ENCODE data around the gene PTCD2.

The PTCD2 gene

DNA sequence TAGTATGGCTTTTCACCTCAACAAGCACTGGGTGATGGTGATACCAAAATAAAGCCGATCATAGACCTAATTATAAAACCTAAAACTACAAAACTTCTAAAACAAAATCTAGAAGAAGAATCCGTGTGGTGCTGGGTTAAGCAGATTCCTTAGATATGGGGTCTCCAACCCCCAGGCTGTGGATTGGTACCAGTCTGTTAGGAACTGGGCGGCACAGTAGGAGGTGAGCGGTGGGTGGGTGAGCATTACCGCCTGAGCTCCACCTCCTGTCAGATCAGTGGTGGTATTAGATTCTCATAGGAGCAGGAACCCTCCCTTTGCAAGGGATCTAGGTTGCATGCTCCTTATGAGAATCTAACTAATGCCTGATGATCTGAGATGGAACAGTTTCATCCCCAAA is 33.4 kb upstream of the PTCD2 start:
- Histone ChIP-seq H4K12ac (ENCODE audit: low read depth, low read length) (no peak overlapping the region), H2BK120ac (ENCODE audit: insufficient read depth, low read length, poor library complexity) (no peak overlapping the region), H3K79me2 (ENCODE audit: control insufficient read depth, insufficient read depth, low read length, poor library complexity) (no peaks in the 10 kb centered on the region), H4K8ac (ENCODE audit: low read depth, low read length) (no peak overlapping the region), H3K14ac (ENCODE audit: low read length) (no peak overlapping the region), H3K4me3 (ENCODE audit: low read depth, low read length) (no peak overlapping the region), H3K27ac (ENCODE audit: low read depth, low read length) (no peak overlapping the region), H3K4ac (ENCODE audit: low read depth, low read length) (no peak overlapping the region), H2BK12ac (ENCODE audit: low read length) (no peak overlapping the region), H2AFZ (ENCODE audit: insufficient read depth, low read length, poor library complexity) (no peak overlapping the region), H2BK5ac (ENCODE audit: low read depth, low read length, poor library complexity) (no peak overlapping the region), H3K27me3 (ENCODE audit: insufficient read depth, low read length) (no peaks in the 10 kb centered on the region), H3K4me2 (ENCODE audit: low read length) (no peak overlapping the region), H3K79me1 (ENCODE audit: low read length) (no peaks in the 10 kb centered on the region), H3K9ac (ENCODE audit: low read length) (no peak overlapping the region), H3K36me3 (ENCODE audit: control insufficient read depth in 1 of 2, insufficient read depth in 2 of 2, low read length in 2 of 2) (peaks cover 2 to 3% of the 10 kb centered on the region in 2 experiments), H3K23ac (ENCODE audit: low read length) (no peak overlapping the region), H4K91ac (ENCODE audit: low read depth, low read length) (no peak overlapping the region), H3K9me3 (ENCODE audit: insufficient read depth, low read depth, low read length) (no peaks in the 10 kb centered on the region), H3K4me1 (ENCODE audit: control insufficient read depth in 1 of 2, insufficient read depth in 2 of 2, low read length in 2 of 2) (peaks cover 0 to 2% of the 10 kb centered on the region in 2 experiments), H3K18ac (ENCODE audit: low read length) (no peak overlapping the region), H2AK5ac (ENCODE audit: low read length) (no peak overlapping the region)
- no CpG with 5 or more reads among the region's 5 CpGs for WGBS (ENCODE audit: extremely low coverage, insufficient coverage, insufficient read length)
- DNase-seq: no peak

DNA sequence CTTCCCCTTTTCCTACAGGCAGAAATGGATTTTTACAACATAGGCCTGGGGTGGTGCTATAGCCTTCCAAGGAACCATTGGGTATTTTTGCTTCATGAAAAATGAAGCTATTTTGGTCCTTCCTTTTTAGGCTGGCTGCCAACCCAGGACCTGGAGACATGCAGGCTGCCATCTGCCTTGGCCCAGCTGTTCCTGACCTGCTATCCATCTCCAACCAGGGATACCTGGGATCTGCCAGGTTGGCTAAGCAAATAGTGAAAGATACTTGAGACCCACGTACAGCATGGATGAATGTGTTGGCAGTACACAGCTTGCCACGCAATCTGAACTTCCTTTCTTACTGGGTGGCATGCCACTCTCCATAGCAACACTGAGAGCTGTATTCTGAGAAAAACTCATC is 31.2 kb upstream of the PTCD2 start:
- no peak overlapping the region for H4K91ac ChIP-seq (ENCODE audit: low read depth, low read length)
- H2AFZ ChIP-seq (ENCODE audit: insufficient read depth, low read length, poor library complexity): no peak overlapping the region
- no peak overlapping the region for H3K18ac ChIP-seq (ENCODE audit: low read length)
- no peak for DNase-seq
- no peak overlapping the region for H4K12ac ChIP-seq (ENCODE audit: low read depth, low read length)
- H3K27ac ChIP-seq (ENCODE audit: low read depth, low read length): no peak overlapping the region
- H2AK5ac ChIP-seq (ENCODE audit: low read length): no peak overlapping the region
- no peak overlapping the region for H2BK120ac ChIP-seq (ENCODE audit: insufficient read depth, low read length, poor library complexity)
- H3K9me3 ChIP-seq (ENCODE audit: insufficient read depth, low read depth, low read length): no peaks in the 10 kb centered on the region
- H3K4me3 ChIP-seq (ENCODE audit: low read depth, low read length): no peak overlapping the region
- H3K79me2 ChIP-seq (ENCODE audit: control insufficient read depth, insufficient read depth, low read length, poor library complexity): no peaks in the 10 kb centered on the region
- H3K36me3 ChIP-seq (ENCODE audit: control insufficient read depth in 1 of 2, insufficient read depth in 2 of 2, low read length in 2 of 2): peaks cover 3 to 5% of the 10 kb centered on the region in 2 experiments
- no peak overlapping the region for H3K4me2 ChIP-seq (ENCODE audit: low read length)
- no CpG with 5 or more reads among the region's 2 CpGs for whole genome bisulfite sequencing (ENCODE audit: extremely low coverage, insufficient coverage, insufficient read length)
- no peaks in the 10 kb centered on the region for H3K79me1 ChIP-seq (ENCODE audit: low read length)
- H2BK5ac ChIP-seq (ENCODE audit: low read depth, low read length, poor library complexity): no peak overlapping the region
- no peaks in the 10 kb centered on the region for H3K4me1 ChIP-seq (ENCODE audit: control insufficient read depth in 1 of 2, insufficient read depth in 2 of 2, low read length in 2 of 2)
- H3K14ac ChIP-seq (ENCODE audit: low read length): no peak overlapping the region
- no peak overlapping the region for H2BK12ac ChIP-seq (ENCODE audit: low read length)
- no peak overlapping the region for H3K9ac ChIP-seq (ENCODE audit: low read length)
- H3K27me3 ChIP-seq (ENCODE audit: insufficient read depth, low read length): no peaks in the 10 kb centered on the region
- H3K4ac ChIP-seq (ENCODE audit: low read depth, low read length): no peak overlapping the region
- no peak overlapping the region for H3K23ac ChIP-seq (ENCODE audit: low read length)
- H4K8ac ChIP-seq (ENCODE audit: low read depth, low read length): no peak overlapping the region

DNA sequence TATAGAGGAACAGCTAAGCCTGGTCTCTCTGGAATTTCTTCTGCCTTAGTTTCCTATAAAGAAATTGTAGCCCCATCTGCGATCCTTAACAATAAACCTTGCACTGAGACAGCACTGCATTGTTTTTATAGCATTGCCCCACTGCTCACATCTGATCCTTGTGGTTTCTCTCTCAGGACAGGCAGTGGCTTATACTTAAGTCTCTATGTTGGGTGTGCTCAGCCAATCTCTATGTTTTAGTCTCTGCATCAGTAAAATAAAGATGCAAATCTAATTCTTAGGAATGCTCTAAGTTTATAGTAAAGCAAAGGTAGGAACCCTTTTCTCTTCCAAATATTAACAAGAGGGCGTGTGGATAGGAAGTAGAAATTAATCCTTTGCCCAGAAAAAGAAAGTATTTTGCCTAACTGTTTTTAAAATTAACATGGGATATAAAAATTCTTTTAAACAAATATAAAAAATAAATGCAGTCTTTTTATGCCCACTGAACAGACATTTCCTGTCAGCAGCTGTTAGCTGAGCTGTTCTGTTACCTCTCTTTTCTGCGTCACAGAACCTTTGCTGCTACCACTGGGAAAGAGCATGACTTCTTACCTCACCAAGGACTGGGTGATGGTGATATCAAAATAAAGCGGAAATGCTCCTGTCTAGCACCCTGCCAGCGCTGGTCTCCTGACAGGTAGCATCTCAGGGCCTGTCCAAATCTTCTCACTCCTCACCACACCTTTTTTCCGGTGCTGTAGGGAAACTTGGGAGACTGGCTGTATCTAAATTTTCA is 29.6 kb upstream of the PTCD2 start:
- no peak overlapping the region for H2AFZ ChIP-seq (ENCODE audit: insufficient read depth, low read length, poor library complexity)
- no peak overlapping the region for H4K91ac ChIP-seq (ENCODE audit: low read depth, low read length)
- WGBS (ENCODE audit: extremely low coverage, insufficient coverage, insufficient read length): no CpG with 5 or more reads among the region's 6 CpGs
- no peaks in the 10 kb centered on the region for H3K4me1 ChIP-seq (ENCODE audit: control insufficient read depth in 1 of 2, insufficient read depth in 2 of 2, low read length in 2 of 2)
- H3K23ac ChIP-seq (ENCODE audit: low read length): no peak overlapping the region
- H3K4ac ChIP-seq (ENCODE audit: low read depth, low read length): no peak overlapping the region
- H4K12ac ChIP-seq (ENCODE audit: low read depth, low read length): no peak overlapping the region
- H3K79me1 ChIP-seq (ENCODE audit: low read length): no peaks in the 10 kb centered on the region
- no peak for DNase-seq
- H3K9me3 ChIP-seq (ENCODE audit: insufficient read depth, low read depth, low read length): no peaks in the 10 kb centered on the region
- H3K4me2 ChIP-seq (ENCODE audit: low read length): no peak overlapping the region
- no peak overlapping the region for H3K14ac ChIP-seq (ENCODE audit: low read length)
- no peak overlapping the region for H3K18ac ChIP-seq (ENCODE audit: low read length)
- no peak overlapping the region for H3K4me3 ChIP-seq (ENCODE audit: low read depth, low read length)
- no peak overlapping the region for H2BK5ac ChIP-seq (ENCODE audit: low read depth, low read length, poor library complexity)
- peaks cover 3 to 5% of the 10 kb centered on the region in 2 experiments for H3K36me3 ChIP-seq (ENCODE audit: control insufficient read depth in 1 of 2, insufficient read depth in 2 of 2, low read length in 2 of 2)
- no peak overlapping the region for H4K8ac ChIP-seq (ENCODE audit: low read depth, low read length)
- H2BK120ac ChIP-seq (ENCODE audit: insufficient read depth, low read length, poor library complexity): no peak overlapping the region
- H3K79me2 ChIP-seq (ENCODE audit: control insufficient read depth, insufficient read depth, low read length, poor library complexity): no peaks in the 10 kb centered on the region
- no peak overlapping the region for H3K27ac ChIP-seq (ENCODE audit: low read depth, low read length)
- H2AK5ac ChIP-seq (ENCODE audit: low read length): no peak overlapping the region
- H3K27me3 ChIP-seq (ENCODE audit: insufficient read depth, low read length): no peaks in the 10 kb centered on the region
- no peak overlapping the region for H2BK12ac ChIP-seq (ENCODE audit: low read length)
- H3K9ac ChIP-seq (ENCODE audit: low read length): no peak overlapping the region

DNA sequence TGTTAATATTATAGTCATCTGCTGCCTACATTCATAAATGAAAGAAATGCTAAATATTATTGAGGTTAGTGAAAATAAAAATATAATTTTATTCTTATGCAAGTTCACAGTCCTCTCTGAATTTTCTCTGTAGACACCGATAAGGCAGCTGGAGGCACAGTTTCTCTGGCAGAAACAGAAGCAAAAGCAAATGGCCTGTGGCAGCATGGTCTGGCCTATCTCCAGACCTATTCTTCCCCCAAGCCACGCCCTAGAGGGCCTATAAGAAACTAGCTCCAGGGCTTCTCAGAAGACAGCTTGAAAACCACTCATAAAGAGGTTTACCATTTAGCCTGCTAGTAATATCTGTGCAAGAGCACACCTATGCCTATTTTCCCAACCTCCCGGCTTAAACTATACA is 28.6 kb upstream of the PTCD2 start:
- Histone ChIP-seq H2BK120ac (ENCODE audit: insufficient read depth, low read length, poor library complexity) (no peak overlapping the region), H3K18ac (ENCODE audit: low read length) (no peak overlapping the region), H3K4ac (ENCODE audit: low read depth, low read length) (no peak overlapping the region), H3K4me3 (ENCODE audit: low read depth, low read length) (no peak overlapping the region), H4K12ac (ENCODE audit: low read depth, low read length) (no peak overlapping the region), H3K9me3 (ENCODE audit: insufficient read depth, low read depth, low read length) (no peaks in the 10 kb centered on the region), H4K91ac (ENCODE audit: low read depth, low read length) (no peak overlapping the region), H3K36me3 (ENCODE audit: control insufficient read depth in 1 of 2, insufficient read depth in 2 of 2, low read length in 2 of 2) (peaks cover 3 to 5% of the 10 kb centered on the region in 2 experiments), H2BK12ac (ENCODE audit: low read length) (no peak overlapping the region), H3K4me2 (ENCODE audit: low read length) (no peak overlapping the region), H3K23ac (ENCODE audit: low read length) (no peak overlapping the region), H4K8ac (ENCODE audit: low read depth, low read length) (no peak overlapping the region), H2BK5ac (ENCODE audit: low read depth, low read length, poor library complexity) (no peak overlapping the region), H2AK5ac (ENCODE audit: low read length) (no peak overlapping the region), H2AFZ (ENCODE audit: insufficient read depth, low read length, poor library complexity) (no peak overlapping the region), H3K79me2 (ENCODE audit: control insufficient read depth, insufficient read depth, low read length, poor library complexity) (no peaks in the 10 kb centered on the region), H3K4me1 (ENCODE audit: control insufficient read depth in 1 of 2, insufficient read depth in 2 of 2, low read length in 2 of 2) (no peaks in the 10 kb centered on the region), H3K9ac (ENCODE audit: low read length) (no peak overlapping the region), H3K79me1 (ENCODE audit: low read length) (no peaks in the 10 kb centered on the region), H3K27ac (ENCODE audit: low read depth, low read length) (no peak overlapping the region), H3K27me3 (ENCODE audit: insufficient read depth, low read length) (no peaks in the 10 kb centered on the region), H3K14ac (ENCODE audit: low read length) (no peak overlapping the region)
- WGBS (ENCODE audit: extremely low coverage, insufficient coverage, insufficient read length): no CpG with 5 or more reads among the region's 3 CpGs
- DNase-seq: no peak

Measured in trophoblast cell (in vitro differentiated cells and primary cell).